ENCODE results near the gene EYA2. TPM values are rescaled to one million over a fixed set of nuclear protein-coding genes. Genes with fewer than 3 reads are reported as not detected.

The EYA2 gene
- total RNA-seq, 4 donors from 2014 or later, result 9.7 to 22.1 (median 14.3) TPM

DNA sequence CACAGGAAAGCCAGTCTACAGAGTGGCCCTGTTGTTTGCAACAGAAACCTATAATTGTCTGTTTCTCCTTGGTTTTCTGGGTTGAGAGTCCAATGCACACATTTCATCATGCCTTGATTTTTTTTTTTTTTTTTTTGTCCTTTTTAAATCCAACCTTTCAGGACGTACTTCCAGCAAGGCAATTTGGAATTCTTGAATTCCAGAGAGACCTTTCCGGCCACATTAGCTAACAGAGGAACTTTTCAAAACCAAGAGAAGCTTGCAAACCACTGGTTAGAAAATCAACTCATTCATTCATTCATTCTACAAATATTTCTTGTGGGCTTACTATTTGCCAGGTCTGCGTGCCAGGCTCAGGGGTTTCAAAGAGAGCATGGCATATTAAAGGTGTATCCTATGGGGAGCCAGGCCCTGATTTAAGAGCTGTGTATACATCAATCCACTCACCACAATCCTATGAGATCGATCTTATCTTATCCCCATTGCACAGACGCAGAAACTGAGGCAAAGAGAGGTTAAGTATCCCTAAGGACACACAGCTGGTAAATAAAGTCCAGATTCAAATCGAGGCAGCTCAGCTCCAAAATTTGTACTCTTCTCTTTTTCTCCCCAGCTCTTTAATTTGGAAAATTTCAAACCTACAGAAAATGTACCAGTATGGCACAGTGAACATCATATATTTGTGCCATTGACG is 43.0 kb downstream of the EYA2 start:
- 69 to 82% methylated on average over 7 of the region's 7 CpGs for WGBS, 2 donors
- TF ChIP-seq, protein P1, sequence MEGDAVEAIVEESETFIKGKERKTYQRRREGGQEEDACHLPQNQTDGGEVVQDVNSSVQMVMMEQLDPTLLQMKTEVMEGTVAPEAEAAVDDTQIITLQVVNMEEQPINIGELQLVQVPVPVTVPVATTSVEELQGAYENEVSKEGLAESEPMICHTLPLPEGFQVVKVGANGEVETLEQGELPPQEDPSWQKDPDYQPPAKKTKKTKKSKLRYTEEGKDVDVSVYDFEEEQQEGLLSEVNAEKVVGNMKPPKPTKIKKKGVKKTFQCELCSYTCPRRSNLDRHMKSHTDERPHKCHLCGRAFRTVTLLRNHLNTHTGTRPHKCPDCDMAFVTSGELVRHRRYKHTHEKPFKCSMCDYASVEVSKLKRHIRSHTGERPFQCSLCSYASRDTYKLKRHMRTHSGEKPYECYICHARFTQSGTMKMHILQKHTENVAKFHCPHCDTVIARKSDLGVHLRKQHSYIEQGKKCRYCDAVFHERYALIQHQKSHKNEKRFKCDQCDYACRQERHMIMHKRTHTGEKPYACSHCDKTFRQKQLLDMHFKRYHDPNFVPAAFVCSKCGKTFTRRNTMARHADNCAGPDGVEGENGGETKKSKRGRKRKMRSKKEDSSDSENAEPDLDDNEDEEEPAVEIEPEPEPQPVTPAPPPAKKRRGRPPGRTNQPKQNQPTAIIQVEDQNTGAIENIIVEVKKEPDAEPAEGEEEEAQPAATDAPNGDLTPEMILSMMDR (IDR thresholded peaks at IDR 0.05), result no peak
- TF ChIP-seq POLR2A (IDR thresholded peaks at IDR 0.05), result no peak
- Histone ChIP-seq H3K9me3 (no peaks in the 10 kb centered on the region), H3K27ac (no peak overlapping the region), H3K36me3 (no peaks in the 10 kb centered on the region), H3K27me3 (no peaks in the 10 kb centered on the region), H3K4me1 (peaks cover 0 to 6% (median 0%) of the 10 kb centered on the region in 3 donors), H3K4me3 (no peak overlapping the region)
- intact Hi-C loops (cut with DNase I), result no loop called here
- no peak for DNase-seq

DNA sequence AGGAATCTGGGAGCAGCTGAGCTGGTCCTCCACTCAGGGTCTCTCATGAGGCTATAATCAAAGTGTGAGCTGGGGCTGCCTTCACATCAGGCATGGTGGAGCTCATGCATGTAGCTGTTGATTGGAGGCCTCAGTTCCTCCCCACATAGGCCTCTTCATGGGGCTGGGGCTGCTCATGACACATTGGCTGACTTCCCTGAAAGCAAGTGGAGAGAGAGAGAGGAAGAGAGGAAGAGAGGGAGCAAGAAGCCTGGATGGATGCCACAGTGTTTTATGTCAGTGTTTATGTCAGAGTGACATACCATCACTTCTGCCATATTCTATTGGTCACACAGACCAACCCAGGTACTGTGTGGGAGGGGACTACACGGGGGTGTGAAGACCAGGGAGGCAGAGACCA is 43.8 kb downstream of the EYA2 start:
- Histone ChIP-seq H3K4me1 (peaks cover 0 to 5% (median 0%) of the 10 kb centered on the region in 3 donors), H3K36me3 (no peaks in the 10 kb centered on the region), H3K9me3 (no peaks in the 10 kb centered on the region), H3K4me3 (no peak overlapping the region), H3K27ac (no peak overlapping the region), H3K27me3 (no peaks in the 10 kb centered on the region)
- no peak for DNase-seq
- WGBS, 2 donors, result 46 to 54% methylated on average over 1 of the region's 1 CpG
- intact Hi-C loops (cut with DNase I), result no loop called here
- TF ChIP-seq, protein P1 (IDR thresholded peaks at IDR 0.05), result no peak
- TF ChIP-seq POLR2A (IDR thresholded peaks at IDR 0.05), result no peak

DNA sequence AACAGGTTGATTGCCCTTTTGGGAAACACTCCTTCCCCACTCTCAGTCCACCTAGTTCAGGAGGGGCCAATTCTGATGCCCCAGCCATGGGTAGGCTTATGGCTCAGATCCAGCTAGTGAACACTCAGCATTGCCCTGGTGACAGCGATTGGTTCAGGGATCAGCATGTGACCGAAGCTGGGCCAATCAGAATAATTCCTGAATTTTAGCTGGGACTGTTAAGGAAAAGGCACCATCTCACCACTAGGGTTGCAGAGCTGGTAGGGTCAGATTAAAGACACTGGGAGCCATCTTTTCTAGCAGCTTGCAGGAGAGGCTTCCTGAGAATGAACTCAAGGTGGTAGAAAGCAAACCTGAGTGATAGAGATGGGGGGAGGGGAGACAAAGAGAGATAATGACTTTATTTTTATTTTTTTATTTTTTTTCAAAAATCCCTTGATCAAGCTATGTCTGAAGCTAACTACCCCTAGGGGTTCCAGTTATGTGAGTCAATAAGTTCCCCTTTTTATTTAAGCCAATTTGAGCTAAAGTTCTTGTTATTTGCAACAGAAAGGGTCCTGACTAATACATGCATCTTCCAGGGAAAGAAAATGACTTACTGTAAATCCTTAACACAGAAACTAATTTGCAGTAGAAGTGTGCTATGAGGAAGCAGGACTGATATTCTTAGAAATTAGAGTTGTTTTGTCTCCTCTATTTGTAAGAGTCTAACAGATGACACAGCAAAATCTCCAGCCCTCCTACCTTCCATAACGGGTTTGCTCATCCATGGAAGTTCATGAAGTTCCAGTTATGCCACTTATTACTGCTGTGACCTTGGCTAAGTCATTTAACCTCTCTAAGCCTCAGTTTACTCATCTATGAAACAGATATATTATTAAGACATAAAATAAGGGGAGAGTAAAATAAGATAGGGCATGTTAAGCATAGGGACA is 44.7 kb downstream of the EYA2 start:
- intact Hi-C loops (cut with DNase I), result no loop called here
- Histone ChIP-seq H3K9me3 (no peaks in the 10 kb centered on the region), H3K4me3 (no peak overlapping the region), H3K27me3 (no peaks in the 10 kb centered on the region), H3K36me3 (no peaks in the 10 kb centered on the region), H3K27ac (no peak overlapping the region), H3K4me1 (peaks cover 0 to 13% (median 2%) of the 10 kb centered on the region in 3 donors)
- DNase-seq, result no peak
- TF ChIP-seq, protein P1 (IDR thresholded peaks at IDR 0.05), result peak in 1 of 6 experiments; percentile 37
- TF ChIP-seq POLR2A (IDR thresholded peaks at IDR 0.05), result no peak
- 44 to 84% methylated on average over 3 of the region's 3 CpGs for WGBS, 2 donors

DNA sequence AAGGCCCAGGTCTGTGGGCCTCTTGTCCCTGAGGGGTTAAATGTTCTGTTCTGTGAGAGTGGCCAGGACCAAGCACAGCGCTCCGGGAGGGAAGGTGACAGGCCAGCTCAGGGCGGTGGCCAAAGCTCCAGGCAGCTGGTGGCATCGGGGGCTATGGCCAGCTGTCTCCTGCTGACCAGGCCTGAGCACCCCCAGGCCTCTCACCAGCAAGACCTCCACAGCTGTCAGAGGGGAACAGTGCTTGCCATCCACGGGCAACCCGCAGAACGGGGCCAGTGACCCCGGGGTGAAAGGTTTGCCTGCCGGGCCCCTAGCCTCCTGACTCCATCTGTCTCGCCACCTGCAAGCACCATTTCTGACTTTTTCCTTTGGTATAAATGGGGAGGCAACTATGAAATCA is 46.0 kb downstream of the EYA2 start:
- H3K36me3 ChIP-seq, result no peaks in the 10 kb centered on the region
- no peak overlapping the region for H3K27ac ChIP-seq
- intact Hi-C loops (cut with DNase I), result no loop called here
- peaks cover 0 to 25% (median 9%) of the 10 kb centered on the region in 3 donors for H3K4me1 ChIP-seq
- 71 to 79% methylated on average over 8 to 9 of the region's 10 CpGs for WGBS, 2 donors
- no peak for DNase-seq
- TF ChIP-seq, protein P1 (IDR thresholded peaks at IDR 0.05), result no peak
- TF ChIP-seq POLR2A (IDR thresholded peaks at IDR 0.05), result no peak
- no peaks in the 10 kb centered on the region for H3K27me3 ChIP-seq
- no peaks in the 10 kb centered on the region for H3K9me3 ChIP-seq
- H3K4me3 ChIP-seq, result no peak overlapping the region

DNA sequence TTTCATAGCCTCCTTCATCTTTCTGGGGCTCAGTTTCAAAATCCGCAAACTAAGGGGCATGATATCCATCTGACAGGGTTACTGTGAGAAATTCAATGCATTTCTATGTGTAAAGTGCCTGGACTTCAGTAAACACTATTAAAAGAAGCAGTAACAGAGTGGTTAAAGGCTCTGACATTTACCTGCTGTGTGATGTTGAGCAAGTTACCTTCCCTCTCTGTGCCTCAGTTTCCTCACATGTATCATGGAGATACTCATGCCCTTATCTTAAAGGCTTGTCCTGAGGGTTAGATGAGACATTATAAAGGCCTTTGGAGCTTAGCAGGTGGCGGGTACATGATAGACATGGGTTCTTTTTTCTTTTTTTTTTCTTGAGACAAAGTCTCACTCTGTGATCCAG is 46.8 kb downstream of the EYA2 start:
- WGBS, 2 donors, result 88 to 93% methylated on average over 1 to 2 of the region's 2 CpGs
- Histone ChIP-seq H3K4me3 (no peak overlapping the region), H3K9me3 (no peaks in the 10 kb centered on the region), H3K36me3 (no peaks in the 10 kb centered on the region), H3K4me1 (peaks cover 0 to 33% (median 9%) of the 10 kb centered on the region in 3 donors), H3K27ac (no peak overlapping the region), H3K27me3 (no peaks in the 10 kb centered on the region)
- intact Hi-C loops (cut with DNase I), result no loop called here
- DNase-seq, result no peak
- TF ChIP-seq POLR2A (IDR thresholded peaks at IDR 0.05), result no peak
- TF ChIP-seq, protein P1 (IDR thresholded peaks at IDR 0.05), result no peak
